GM19240 (cell line): Measurements from ENCODE around the gene RABGGTA.

Experiments used
- DNase-seq: peaks from one replicate; pipeline ENCODE4 v3.0.0; 2011; ENCODE audit warnings: low spot score; ENCODE audit not compliant: insufficient read length

RABGGTA gene

GRCh38 chr14:24300326-24300980, 29.1 kb upstream of the RABGGTA start:
- DNase-seq, result no peak

GRCh38 chr14:24299255-24300191, 28.1 kb upstream of the RABGGTA start, which contains the start of the genes DHRS1 and NOP9:
Gene DHRS1 (minus strand): TSS chr14:24299780. CDS start chr14:24299106, 674 bp downstream.
Gene NOP9 (plus strand): TSS chr14:24299850. CDS start chr14:24299955, 105 bp downstream.
- DNase-seq, result peak; percentile 88

DNA sequence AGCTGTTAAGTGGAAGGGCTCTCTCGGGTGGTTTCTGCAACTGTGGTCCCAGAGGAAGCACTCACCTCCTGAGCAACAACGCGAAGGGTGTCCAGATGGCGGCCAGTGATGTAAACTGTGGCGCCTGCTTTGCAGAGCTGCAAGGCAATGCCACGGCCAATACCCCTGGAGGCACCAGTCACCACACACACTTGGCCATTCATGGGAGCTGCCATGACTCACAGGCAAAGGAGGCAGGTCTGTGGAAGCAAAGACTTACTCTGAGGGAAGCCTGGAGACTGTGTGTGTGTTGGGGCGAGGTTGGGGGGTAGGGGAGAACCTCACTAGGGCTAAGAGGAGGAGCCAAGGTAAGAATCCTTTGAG, 27.5 kb upstream of the RABGGTA start:
- no peak for DNase-seq

- DNase-seq, result no peak
Measured at GRCh38 chr14:24297190-24297964, 26.0 kb upstream of the RABGGTA start.

DNA sequence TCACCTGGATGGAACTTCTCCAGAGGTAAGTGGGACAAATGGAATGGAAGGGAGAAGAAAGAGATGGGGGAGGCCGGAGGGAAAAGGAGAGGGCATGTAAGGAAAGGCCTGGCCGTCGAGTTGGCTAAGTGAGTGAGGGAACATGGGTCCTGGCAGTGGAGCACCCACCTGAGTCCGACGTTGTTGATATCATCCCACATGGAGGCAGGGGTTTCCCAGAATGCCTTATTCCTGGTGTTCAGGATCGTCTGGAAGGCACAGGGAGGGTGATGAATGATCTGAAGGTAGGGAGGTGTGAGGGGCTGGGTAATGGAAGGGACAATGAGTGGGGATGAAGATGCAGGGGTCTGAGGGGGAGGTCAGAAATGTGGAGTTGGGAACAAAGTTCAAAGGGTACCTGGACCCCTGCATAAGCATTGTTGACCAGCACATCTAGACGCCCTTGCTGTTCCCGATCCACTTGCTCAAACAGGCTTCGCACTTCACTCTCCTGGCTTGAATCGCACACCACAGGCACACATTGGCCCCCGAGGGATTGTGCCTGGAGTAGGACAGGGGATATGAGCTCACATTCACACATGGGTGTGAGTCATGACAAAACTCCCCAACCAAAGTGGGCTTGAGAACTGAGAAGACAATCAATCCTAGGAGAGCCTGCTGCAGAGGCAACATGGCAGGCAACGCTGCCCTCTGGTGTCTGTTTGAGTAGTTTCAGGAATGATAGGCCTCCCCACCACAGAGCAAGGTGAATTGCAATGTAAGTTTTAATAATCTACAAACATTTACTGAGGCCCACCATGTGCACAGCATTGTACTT, 25.2 kb upstream of the RABGGTA start:
- DNase-seq, result peak; percentile 89

DNA sequence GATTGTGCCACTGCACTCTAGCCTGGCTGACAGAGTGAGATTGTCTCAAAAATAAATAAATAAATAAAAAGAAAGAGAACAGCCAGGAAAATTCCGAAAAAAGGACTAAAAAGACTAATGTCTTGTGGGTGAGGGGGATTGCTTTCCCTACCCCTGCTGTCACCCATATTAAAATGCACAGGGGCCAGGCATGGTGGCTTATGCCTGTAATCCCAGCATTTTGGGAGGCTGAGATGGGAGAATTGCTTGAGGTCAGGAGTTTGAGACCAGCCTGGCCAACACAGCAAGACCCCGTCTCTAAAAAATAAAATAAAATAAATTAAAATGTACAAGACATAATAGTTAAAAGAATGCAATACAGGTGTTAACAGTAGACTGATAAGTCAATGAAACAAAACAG, 22.1 kb upstream of the RABGGTA start:
- no peak for DNase-seq

DNA sequence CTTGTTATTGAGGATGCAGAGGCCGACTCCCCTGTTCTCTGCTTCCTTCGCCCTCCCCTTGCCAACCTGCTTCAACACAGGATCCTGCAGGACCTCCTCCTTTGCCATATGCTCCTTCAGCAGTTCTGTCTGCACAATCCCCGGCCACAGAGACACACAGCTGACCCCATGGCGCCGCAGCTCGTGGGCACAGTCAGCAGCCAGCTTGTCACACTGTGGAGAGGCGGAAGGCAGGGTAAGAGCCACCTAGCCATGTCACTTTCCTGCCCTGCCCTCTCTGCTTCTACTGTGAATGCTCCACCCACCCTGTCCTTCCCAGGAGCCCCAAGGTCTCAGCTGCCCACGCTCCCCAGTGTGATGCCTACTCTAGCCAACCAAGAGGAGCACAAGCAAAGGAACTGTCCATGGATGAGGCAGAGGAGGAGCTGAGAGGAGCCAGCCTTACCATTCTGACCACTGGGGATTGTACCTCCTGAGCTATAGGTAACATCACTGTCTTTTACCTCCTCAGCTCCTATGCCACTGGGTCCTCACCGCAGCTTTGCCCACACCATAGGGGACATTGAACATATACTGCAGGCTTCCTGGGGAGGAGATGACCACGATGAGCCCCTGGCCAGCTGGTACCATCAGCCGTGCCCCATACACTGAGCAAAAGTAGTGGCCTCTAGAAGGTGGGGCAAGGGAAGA, 20.9 kb upstream of the RABGGTA start:
- no peak for DNase-seq

- no peak for DNase-seq
Measured at GRCh38 chr14:24291446-24292117, 20.2 kb upstream of the RABGGTA start.

GRCh38 chr14:24290746-24291145, 19.3 kb upstream of the RABGGTA start:
- no peak for DNase-seq

DNA sequence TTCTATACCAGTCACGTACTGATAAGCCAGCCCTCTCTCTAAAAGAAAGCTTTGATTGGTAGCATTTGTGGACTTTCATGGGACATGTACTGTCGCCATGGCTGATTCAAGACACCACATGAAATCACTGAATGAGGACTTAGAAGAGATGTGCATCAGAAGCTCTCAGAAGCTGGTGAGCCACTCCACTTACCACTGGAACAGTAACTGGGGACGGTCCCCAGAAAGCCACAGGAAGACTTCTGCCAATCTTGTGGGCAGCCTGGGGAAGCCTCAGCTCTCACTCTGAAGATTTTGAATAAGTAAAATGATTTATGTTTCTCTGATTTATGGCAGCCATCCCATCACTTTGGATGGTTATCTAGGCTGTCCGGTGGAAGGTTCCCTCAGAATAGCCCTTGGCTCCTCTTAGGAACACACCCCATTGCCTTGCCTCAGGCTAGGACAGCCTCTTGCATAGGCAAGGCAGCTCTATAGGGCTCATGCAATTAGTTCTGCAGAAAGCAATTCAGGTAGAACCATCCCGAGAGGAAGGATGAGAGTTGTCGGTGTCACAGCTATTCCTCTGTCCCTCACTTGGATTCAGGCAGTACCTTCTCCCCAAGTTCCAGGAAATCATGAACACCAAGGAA, 18.4 kb upstream of the RABGGTA start:
- no peak for DNase-seq

GRCh38 chr14:24286996-24287395, 15.6 kb upstream of the RABGGTA start:
- no peak for DNase-seq

DNA sequence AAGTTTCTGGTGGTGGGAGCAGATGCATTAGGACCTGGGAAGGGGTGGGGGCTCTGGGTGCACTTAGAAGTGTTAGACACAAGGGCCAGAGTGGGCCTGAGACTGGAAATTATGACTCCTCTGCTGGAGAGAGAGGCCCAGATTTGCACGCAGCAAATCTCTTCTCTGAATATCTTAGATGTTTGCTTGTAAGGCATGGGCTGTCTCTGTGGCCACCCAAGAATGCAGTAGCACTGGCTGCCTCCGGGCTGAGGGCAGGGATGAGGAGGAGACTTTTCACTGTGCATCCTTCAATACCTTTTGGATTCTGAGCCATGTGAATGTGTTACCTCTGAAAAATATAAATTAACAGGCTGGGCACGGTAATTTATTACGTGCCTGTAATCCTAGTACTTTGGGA, 14.0 kb upstream of the RABGGTA start:
- DNase-seq, result no peak

- DNase-seq, result no peak
Measured at GRCh38 chr14:24284501-24285035, 13.2 kb upstream of the RABGGTA start.

DNA sequence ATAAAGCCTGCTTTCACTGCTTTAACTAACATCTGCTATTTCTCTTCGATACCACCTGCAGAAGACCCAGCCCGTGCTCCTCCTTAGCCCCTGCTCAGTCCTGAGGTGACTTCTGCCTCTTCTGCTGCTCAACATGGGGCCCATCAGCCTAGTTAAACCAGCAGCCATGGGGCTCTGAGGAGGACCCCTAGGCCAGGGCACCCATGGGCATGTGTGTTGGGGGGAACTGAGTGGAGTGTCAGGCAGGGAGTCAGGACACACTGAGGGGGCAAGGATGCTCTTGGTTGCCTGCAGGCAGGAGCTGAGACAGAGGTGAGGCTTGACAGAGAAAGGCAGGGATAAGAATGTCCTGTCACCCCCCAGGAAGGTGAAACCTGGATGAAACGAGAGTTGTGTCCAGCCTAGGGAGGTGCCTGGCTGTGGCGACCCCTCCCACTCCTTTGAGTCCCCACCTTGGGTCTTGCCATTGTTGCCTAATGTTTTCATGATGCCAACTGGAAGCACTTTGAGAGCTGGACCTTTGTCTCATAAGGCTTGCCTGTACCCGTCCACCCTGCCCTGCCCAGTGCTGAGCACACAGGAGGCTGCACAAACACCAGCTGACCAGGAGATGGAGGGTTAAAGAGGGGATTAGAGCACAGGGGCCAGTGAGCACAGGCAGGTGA, 12.5 kb upstream of the RABGGTA start:
- no peak for DNase-seq

- no peak for DNase-seq
Measured at GRCh38 chr14:24282736-24283135, 11.3 kb upstream of the RABGGTA start.

DNA sequence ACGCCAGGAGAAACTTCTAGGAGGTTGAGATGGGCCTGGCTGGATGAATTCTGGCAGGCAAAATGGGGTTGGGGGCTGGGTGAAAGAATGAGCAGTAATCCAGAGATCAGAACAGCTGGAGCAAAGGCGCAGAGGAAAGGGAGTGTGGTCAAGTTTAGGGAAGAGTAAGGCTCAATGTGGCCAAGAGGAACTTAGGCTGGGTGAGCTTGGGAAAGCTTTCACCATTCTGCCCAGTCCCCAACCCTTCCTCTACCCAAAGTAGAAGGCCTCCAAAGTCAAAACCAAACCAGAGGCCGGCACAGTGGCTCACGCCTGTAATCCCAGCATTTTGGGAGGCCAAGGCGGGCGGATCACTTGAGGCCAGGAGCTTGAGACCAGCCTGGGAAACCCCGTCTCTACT, 10.2 kb upstream of the RABGGTA start:
- no peak for DNase-seq

DNA sequence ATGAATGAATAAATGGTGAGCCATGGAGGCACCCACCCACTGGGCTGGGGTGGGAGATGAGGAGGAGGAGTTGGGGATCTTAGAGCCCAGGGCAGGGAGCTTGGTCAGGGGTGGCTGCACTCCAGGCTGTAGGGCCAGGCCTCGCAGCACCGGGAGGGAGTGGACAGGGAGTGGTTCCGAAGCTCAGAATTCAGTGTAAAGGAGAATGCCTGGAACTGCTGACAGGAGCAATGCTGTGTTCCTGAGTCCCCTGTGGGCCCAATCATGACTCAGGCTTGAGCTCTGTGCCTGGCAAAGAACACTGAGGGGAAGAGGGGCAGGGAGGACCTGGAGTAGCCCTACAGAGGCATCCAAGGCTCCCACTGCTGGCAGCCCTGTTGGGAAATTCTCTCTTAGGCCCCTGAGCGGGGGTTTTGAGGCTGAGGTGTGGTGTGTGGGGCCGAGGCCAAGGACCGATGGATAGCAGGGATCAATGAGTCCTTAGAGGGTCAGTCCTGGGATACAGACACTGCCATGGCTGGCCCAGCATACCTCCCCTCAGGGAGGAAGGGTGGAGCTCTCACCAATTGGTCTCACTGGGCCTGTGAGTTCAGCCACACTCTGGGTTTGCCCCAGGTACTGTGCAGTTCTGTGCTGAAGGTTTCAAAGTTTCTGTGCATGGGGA, 9.5 kb upstream of the RABGGTA start:
- no peak for DNase-seq
